ENCODE measurements around the gene SULT1A2.
"Not testable (repeated sequence)": the region's sequence is repeated elsewhere in the genome, so short reads cannot be mapped to it uniquely, and the experiment has no call there.

SULT1A2 gene

GRCh38 chr16:28617874-28618273, 21.0 kb upstream of the SULT1A2 start:
- no peaks in the 10 kb centered on the region for H3K9me3 ChIP-seq (ENCODE audit: control insufficient read depth, low read length)
- no peaks in the 10 kb centered on the region for H3K27me3 ChIP-seq (replicated peaks; ENCODE audit: control insufficient read depth, insufficient read depth, low read length)
- DNase-seq (ENCODE audit: low read depth): no peak

GRCh38 chr16:28616636-28617035, 19.8 kb upstream of the SULT1A2 start:
- H3K9ac ChIP-seq (ENCODE audit: low read length): no peak overlapping the region
- DNase-seq (ENCODE audit: low read depth): no peak
- no peaks in the 10 kb centered on the region for H3K9me3 ChIP-seq (ENCODE audit: control insufficient read depth, low read length)
- H3K4me1 ChIP-seq (ENCODE audit: control insufficient read depth, insufficient read depth, low read length): peaks cover 7% of the 10 kb centered on the region
- no peak overlapping the region for H3K4me3 ChIP-seq (ENCODE audit: low read length)
- H3K27me3 ChIP-seq (replicated peaks; ENCODE audit: control insufficient read depth, insufficient read depth, low read length): no peaks in the 10 kb centered on the region
- no peaks in the 10 kb centered on the region for H3K36me3 ChIP-seq (ENCODE audit: control insufficient read depth, insufficient read depth, low read length, severe bottlenecking)

More at GRCh38 chr16:28617874-28618273, 21.0 kb upstream of the SULT1A2 start:
- Histone ChIP-seq H3K4me3 (ENCODE audit: low read length) (no peak overlapping the region), H3K9ac (ENCODE audit: low read length) (no peak overlapping the region), H3K4me1 (ENCODE audit: control insufficient read depth, insufficient read depth, low read length) (peaks cover 7% of the 10 kb centered on the region), H3K36me3 (ENCODE audit: control insufficient read depth, insufficient read depth, low read length, severe bottlenecking) (no peaks in the 10 kb centered on the region)

- not testable (repeated sequence) for H3K9me3 ChIP-seq (ENCODE audit: control insufficient read depth, low read length); H3K9ac ChIP-seq (ENCODE audit: low read length); H3K36me3 ChIP-seq (ENCODE audit: control insufficient read depth, insufficient read depth, low read length, severe bottlenecking); H3K4me1 ChIP-seq (ENCODE audit: control insufficient read depth, insufficient read depth, low read length); DNase-seq (ENCODE audit: low read depth); H3K27me3 ChIP-seq (replicated peaks; ENCODE audit: control insufficient read depth, insufficient read depth, low read length); H3K4me3 ChIP-seq (ENCODE audit: low read length)
Observed at GRCh38 chr16:28616224-28616577, 19.4 kb upstream of the SULT1A2 start.

GRCh38 chr16:28615486-28616223, 18.8 kb upstream of the SULT1A2 start:
- H3K4me3 ChIP-seq (ENCODE audit: low read length); H3K9me3 ChIP-seq (ENCODE audit: control insufficient read depth, low read length); H3K4me1 ChIP-seq (ENCODE audit: control insufficient read depth, insufficient read depth, low read length); H3K36me3 ChIP-seq (ENCODE audit: control insufficient read depth, insufficient read depth, low read length, severe bottlenecking); H3K9ac ChIP-seq (ENCODE audit: low read length); H3K27me3 ChIP-seq (replicated peaks; ENCODE audit: control insufficient read depth, insufficient read depth, low read length): not testable (repeated sequence)
- peak; percentile 58 for DNase-seq (ENCODE audit: low read depth)

- H3K4me1 ChIP-seq (ENCODE audit: control insufficient read depth, insufficient read depth, low read length); H3K27me3 ChIP-seq (replicated peaks; ENCODE audit: control insufficient read depth, insufficient read depth, low read length); H3K4me3 ChIP-seq (ENCODE audit: low read length); H3K9ac ChIP-seq (ENCODE audit: low read length); H3K9me3 ChIP-seq (ENCODE audit: control insufficient read depth, low read length); H3K36me3 ChIP-seq (ENCODE audit: control insufficient read depth, insufficient read depth, low read length, severe bottlenecking); DNase-seq (ENCODE audit: low read depth): not testable (repeated sequence)
Observed at GRCh38 chr16:28614561-28614960, 17.7 kb upstream of the SULT1A2 start.

GRCh38 chr16:28613912-28614311, 17.1 kb upstream of the SULT1A2 start:
- not testable (repeated sequence) for H3K9me3 ChIP-seq (ENCODE audit: control insufficient read depth, low read length); H3K27me3 ChIP-seq (replicated peaks; ENCODE audit: control insufficient read depth, insufficient read depth, low read length); H3K4me3 ChIP-seq (ENCODE audit: low read length); H3K9ac ChIP-seq (ENCODE audit: low read length); DNase-seq (ENCODE audit: low read depth); H3K36me3 ChIP-seq (ENCODE audit: control insufficient read depth, insufficient read depth, low read length, severe bottlenecking)
- H3K4me1 ChIP-seq (ENCODE audit: control insufficient read depth, insufficient read depth, low read length): peaks cover 12% of the 10 kb centered on the region

- H3K9ac ChIP-seq (ENCODE audit: low read length); DNase-seq (ENCODE audit: low read depth); H3K36me3 ChIP-seq (ENCODE audit: control insufficient read depth, insufficient read depth, low read length, severe bottlenecking); H3K9me3 ChIP-seq (ENCODE audit: control insufficient read depth, low read length); H3K4me3 ChIP-seq (ENCODE audit: low read length); H3K27me3 ChIP-seq (replicated peaks; ENCODE audit: control insufficient read depth, insufficient read depth, low read length): not testable (repeated sequence)
- peaks cover 11% of the 10 kb centered on the region for H3K4me1 ChIP-seq (ENCODE audit: control insufficient read depth, insufficient read depth, low read length)
Observed at GRCh38 chr16:28612359-28613280, 15.8 kb upstream of the SULT1A2 start.

GRCh38 chr16:28610595-28611191, 13.8 kb upstream of the SULT1A2 start:
- no peaks in the 10 kb centered on the region for H3K36me3 ChIP-seq (ENCODE audit: control insufficient read depth, insufficient read depth, low read length, severe bottlenecking)
- no peaks in the 10 kb centered on the region for H3K9me3 ChIP-seq (ENCODE audit: control insufficient read depth, low read length)
- H3K4me1 ChIP-seq (ENCODE audit: control insufficient read depth, insufficient read depth, low read length): peaks cover 5% of the 10 kb centered on the region
- no peak overlapping the region for H3K4me3 ChIP-seq (ENCODE audit: low read length)
- no peak overlapping the region for H3K9ac ChIP-seq (ENCODE audit: low read length)
- peaks cover 3% of the 10 kb centered on the region for H3K27me3 ChIP-seq (replicated peaks; ENCODE audit: control insufficient read depth, insufficient read depth, low read length)
- DNase-seq (ENCODE audit: low read depth): no peak

- no peak for DNase-seq (ENCODE audit: low read depth)
- H3K4me1 ChIP-seq (ENCODE audit: control insufficient read depth, insufficient read depth, low read length): peaks cover 5% of the 10 kb centered on the region
- H3K27me3 ChIP-seq (replicated peaks; ENCODE audit: control insufficient read depth, insufficient read depth, low read length): peaks cover 3% of the 10 kb centered on the region
- no peaks in the 10 kb centered on the region for H3K9me3 ChIP-seq (ENCODE audit: control insufficient read depth, low read length)
- H3K9ac ChIP-seq (ENCODE audit: low read length): no peak within 1 kb of the TSS
- H3K4me3 ChIP-seq (ENCODE audit: low read length): no peak within 1 kb of the TSS
- no peaks in the 10 kb centered on the region for H3K36me3 ChIP-seq (ENCODE audit: control insufficient read depth, insufficient read depth, low read length, severe bottlenecking)
Observed at GRCh38 chr16:28609631-28610594, 13.1 kb upstream of the SULT1A2 start, which contains the start of gene SULT1A1. TSS of gene SULT1A1 (minus strand) at chr16:28610044. CDS start at chr16:28608855, 1,189 bp downstream.

GRCh38 chr16:28608867-28609596, 12.2 kb upstream of the SULT1A2 start:
- H3K27me3 ChIP-seq (replicated peaks; ENCODE audit: control insufficient read depth, insufficient read depth, low read length); H3K9me3 ChIP-seq (ENCODE audit: control insufficient read depth, low read length); DNase-seq (ENCODE audit: low read depth); H3K4me1 ChIP-seq (ENCODE audit: control insufficient read depth, insufficient read depth, low read length); H3K9ac ChIP-seq (ENCODE audit: low read length); H3K4me3 ChIP-seq (ENCODE audit: low read length); H3K36me3 ChIP-seq (ENCODE audit: control insufficient read depth, insufficient read depth, low read length, severe bottlenecking): not testable (repeated sequence)

Data from adipocyte (in vitro differentiated cells).